ENCODE results near the gene GMPR2.

The GMPR2 gene

GRCh38 chr14:24261256-24261968 is 28.7 kb downstream of the GMPR2 start:
- TF ChIP-seq EZH2 (IDR thresholded peaks at IDR 0.05; ENCODE audit: borderline replicate concordance, low read depth, low read length, severe bottlenecking) (no peak), CTCF (IDR thresholded peaks at IDR 0.05; ENCODE audit: borderline replicate concordance, extremely low read depth, low read length, poor library complexity, severe bottlenecking) (no peak)
- H3K9ac ChIP-seq (ENCODE audit: low read depth, low read length), result no peak overlapping the region
- no peak for ATAC-seq (ENCODE audit: insufficient read depth, low read depth)

GRCh38 chr14:24261969-24262327 is 29.2 kb downstream of the GMPR2 start:
- no peak overlapping the region for H3K9ac ChIP-seq (ENCODE audit: low read depth, low read length)
- no peak for TF ChIP-seq CTCF (IDR thresholded peaks at IDR 0.05; ENCODE audit: borderline replicate concordance, extremely low read depth, low read length, poor library complexity, severe bottlenecking)
- TF ChIP-seq EZH2 (IDR thresholded peaks at IDR 0.05; ENCODE audit: borderline replicate concordance, low read depth, low read length, severe bottlenecking), result no peak
- DNase-seq (no peak), ATAC-seq (ENCODE audit: insufficient read depth, low read depth) (no peak)
- H4K20me1 ChIP-seq (ENCODE audit: insufficient read depth, low read length), result no peaks in the 10 kb centered on the region
- no peak overlapping the region for H3K4me2 ChIP-seq (ENCODE audit: insufficient read depth, low read length)
- H3K4me3 ChIP-seq (ENCODE audit: low read depth in 1 of 2, low read length in 2 of 2), result no peak overlapping the region
- no peaks in the 10 kb centered on the region for H3K79me2 ChIP-seq (ENCODE audit: insufficient read depth, low read length)
- no peak overlapping the region for H3K27ac ChIP-seq (ENCODE audit: low read length)
- no peaks in the 10 kb centered on the region for H3K9me3 ChIP-seq (ENCODE audit: insufficient read depth, low read length, severe bottlenecking)
- H3K36me3 ChIP-seq (ENCODE audit: insufficient read depth, low read length), result peaks cover 8% of the 10 kb centered on the region; the same call in 1 of the 2 replicates
- H2AFZ ChIP-seq (ENCODE audit: low read depth, low read length), result no peak overlapping the region
- no peaks in the 10 kb centered on the region for H3K27me3 ChIP-seq (ENCODE audit: insufficient read depth, low read length, poor library complexity)
- H3K4me1 ChIP-seq (ENCODE audit: insufficient read depth, low read length), result no peaks in the 10 kb centered on the region

More at GRCh38 chr14:24261256-24261968, 28.7 kb downstream of the GMPR2 start:
- Histone ChIP-seq H3K27ac (ENCODE audit: low read length) (no peak overlapping the region), H3K27me3 (ENCODE audit: insufficient read depth, low read length, poor library complexity) (no peaks in the 10 kb centered on the region), H2AFZ (ENCODE audit: low read depth, low read length) (no peak overlapping the region), H3K4me2 (ENCODE audit: insufficient read depth, low read length) (no peak overlapping the region), H3K4me3 (ENCODE audit: low read depth in 1 of 2, low read length in 2 of 2) (no peak overlapping the region), H4K20me1 (ENCODE audit: insufficient read depth, low read length) (no peaks in the 10 kb centered on the region), H3K79me2 (ENCODE audit: insufficient read depth, low read length) (no peaks in the 10 kb centered on the region), H3K4me1 (ENCODE audit: insufficient read depth, low read length) (no peaks in the 10 kb centered on the region), H3K9me3 (ENCODE audit: insufficient read depth, low read length, severe bottlenecking) (no peaks in the 10 kb centered on the region), H3K36me3 (ENCODE audit: insufficient read depth, low read length) (peaks cover 2% of the 10 kb centered on the region; the same call in 1 of the 2 replicates)
- no peak for DNase-seq

DNA sequence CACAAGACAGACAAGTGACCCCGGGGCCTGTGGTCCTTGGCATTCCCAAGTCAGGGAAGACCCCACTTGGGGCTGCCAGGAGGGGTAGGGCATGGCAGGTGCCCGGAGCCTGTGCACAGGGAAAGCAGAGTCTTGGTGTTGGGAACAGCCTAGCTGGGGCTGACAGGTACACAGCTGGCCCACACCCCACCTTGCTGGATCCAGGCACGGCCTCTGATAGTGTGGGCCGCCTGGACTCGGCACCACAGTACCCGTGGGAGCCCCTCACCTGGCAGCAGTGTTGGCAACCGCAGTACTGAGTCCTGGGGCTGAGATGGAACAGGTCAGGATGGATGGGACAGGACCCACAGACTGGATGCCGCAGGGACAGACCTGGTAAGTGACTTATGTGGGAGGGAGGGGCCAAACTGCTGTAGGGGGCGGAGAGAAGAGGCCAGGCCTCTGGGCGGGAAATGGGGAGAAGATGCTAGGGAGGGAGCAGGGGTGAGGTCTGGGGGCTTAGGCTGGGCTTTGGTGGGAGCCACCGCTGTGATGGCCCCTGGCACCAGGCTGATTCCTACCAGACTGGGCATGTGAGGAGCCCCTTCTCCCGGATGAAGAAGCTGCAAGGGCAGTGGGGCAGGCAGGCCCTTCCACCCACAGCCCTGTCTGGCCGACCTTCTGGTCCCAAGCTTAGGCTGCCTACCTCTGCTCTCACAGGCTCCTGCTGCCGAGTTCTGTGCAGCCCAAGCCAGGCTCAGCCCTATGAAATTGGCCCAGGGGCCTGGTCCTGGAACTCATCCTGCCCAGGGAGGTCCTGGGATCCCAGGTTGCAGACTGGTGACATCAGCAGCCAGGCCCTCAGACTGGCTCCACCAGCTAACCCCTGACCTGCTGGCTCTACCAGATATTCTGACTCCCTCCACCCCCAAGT is 30.3 kb downstream of the GMPR2 start, which contains the start of gene TGM1:
TSS of gene TGM1 (minus strand) at position 357 of the 913 bp plus-strand sequence. CDS start 825 bp downstream, outside the sequence.
- Histone ChIP-seq H2AFZ (ENCODE audit: low read depth, low read length) (no peak within 1 kb of the TSS), H3K9me3 (ENCODE audit: insufficient read depth, low read length, severe bottlenecking) (no peaks in the 10 kb centered on the region), H4K20me1 (ENCODE audit: insufficient read depth, low read length) (no peaks in the 10 kb centered on the region), H3K4me1 (ENCODE audit: insufficient read depth, low read length) (no peaks in the 10 kb centered on the region), H3K36me3 (ENCODE audit: insufficient read depth, low read length) (peaks cover 14% of the 10 kb centered on the region; the same call in 1 of the 2 replicates), H3K4me2 (ENCODE audit: insufficient read depth, low read length) (no peak within 1 kb of the TSS), H3K27ac (ENCODE audit: low read length) (no peak within 1 kb of the TSS), H3K27me3 (ENCODE audit: insufficient read depth, low read length, poor library complexity) (no peaks in the 10 kb centered on the region), H3K9ac (ENCODE audit: low read depth, low read length) (no peak within 1 kb of the TSS), H3K4me3 (ENCODE audit: low read depth in 1 of 2, low read length in 2 of 2) (no peak within 1 kb of the TSS), H3K79me2 (ENCODE audit: insufficient read depth, low read length) (no peaks in the 10 kb centered on the region)
- no peak for TF ChIP-seq EZH2 (IDR thresholded peaks at IDR 0.05; ENCODE audit: borderline replicate concordance, low read depth, low read length, severe bottlenecking)
- no peak for TF ChIP-seq CTCF (IDR thresholded peaks at IDR 0.05; ENCODE audit: borderline replicate concordance, extremely low read depth, low read length, poor library complexity, severe bottlenecking)
- DNase-seq, result no peak
- ATAC-seq (ENCODE audit: insufficient read depth, low read depth), result no peak
